HG03520 (cell line): ENCODE data around the gene CINP.
"Not testable (repeated sequence)": the region's sequence is repeated elsewhere in the genome, so short reads cannot be mapped to it uniquely, and the experiment has no call there.

ENCODE experiments used
- ATAC-seq: cut with Tn5 transposase; IDR thresholded peaks from one replicate; pipeline ENCODE4 v1.9.1; 2021; ENCODE audit warnings: mild to moderate bottlenecking, moderate library complexity; ENCODE audit not compliant: unreplicated experiment

Gene CINP

DNA sequence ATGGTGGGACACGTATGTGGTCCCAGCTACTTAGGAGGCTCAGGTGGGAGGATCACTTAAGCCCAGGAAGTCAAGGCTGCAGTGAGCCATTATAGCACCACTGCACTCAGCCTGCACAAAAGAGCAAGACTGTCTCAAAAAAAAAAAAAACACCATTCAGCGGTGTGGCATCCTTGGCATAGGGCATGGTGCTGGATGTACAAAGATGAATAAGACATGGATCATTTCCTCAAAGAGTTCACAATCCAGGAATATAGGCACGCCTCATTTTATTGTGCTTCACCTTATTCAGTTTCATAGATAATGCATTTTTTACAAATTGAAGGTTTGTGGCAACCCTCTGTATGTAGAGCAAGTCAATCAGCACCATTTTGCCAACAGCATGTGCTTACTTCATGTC is 6.4 kb downstream of the CINP start:
- no peak for ATAC-seq

GRCh38 chr14:102353126-102353619 is 9.5 kb downstream of the CINP start:
- ATAC-seq = no peak

DNA sequence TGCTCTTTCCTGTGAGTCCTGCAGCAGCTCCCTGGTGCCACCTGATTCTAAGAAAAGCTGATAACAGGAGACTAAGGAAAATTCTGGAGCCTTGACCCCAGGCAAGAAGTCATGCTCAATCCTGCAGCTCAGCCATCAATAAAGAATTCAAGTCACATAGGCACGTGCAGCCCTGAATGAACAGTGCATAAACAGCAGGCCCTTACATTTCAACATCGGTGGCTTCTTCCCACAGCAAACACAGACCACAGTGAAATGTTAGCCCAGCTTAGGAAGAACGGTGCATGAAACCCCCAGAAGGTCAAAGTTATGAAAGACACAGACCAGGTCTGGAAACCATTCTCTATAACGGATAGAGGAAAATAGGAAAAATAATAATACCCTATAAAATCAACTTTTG is 10.5 kb downstream of the CINP start:
- ATAC-seq = no peak

GRCh38 chr14:102351593-102351992 is 11.1 kb downstream of the CINP start:
- not testable (repeated sequence) for ATAC-seq

DNA sequence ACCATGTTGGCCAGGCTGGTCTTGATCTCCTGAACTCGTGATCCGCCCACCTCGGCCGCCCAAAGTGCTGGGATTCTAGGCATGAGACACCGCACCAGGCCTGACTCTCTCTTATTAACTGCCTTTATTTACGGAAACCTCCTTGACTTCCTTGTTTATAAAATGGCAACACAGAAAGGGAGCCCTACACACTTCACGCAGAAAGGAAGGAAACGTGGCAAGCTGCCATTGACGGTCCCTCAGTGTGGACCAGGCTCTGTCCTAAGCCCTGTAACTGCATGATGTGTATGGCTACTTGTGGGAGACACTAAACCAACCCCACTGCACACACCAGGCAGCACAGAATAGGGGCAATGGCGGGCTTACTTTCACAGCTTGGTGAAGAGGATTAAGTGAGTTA is 11.7 kb downstream of the CINP start:
- ATAC-seq = no peak

- ATAC-seq = no peak
These were observed 14.3 kb downstream of the CINP start for GRCh38 chr14:102348376-102348775.

DNA sequence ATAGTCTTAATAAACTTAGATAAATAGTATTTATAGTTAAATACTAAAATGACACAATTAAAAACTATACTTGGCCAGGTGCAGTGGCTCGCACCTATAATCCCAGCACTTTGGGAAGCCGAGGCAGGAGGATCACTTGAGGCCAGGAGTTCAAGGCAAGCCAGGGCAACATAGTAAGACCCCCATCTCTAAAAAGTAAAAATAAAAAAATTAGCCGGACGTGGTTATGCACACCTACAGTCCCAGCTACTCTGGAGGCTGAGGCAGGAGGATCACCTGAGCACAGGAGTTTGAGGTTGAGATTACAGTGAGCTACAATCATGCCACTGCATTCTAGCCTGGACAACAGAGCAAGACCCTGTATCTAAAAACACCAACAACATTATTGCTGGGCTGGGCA is 16.0 kb downstream of the CINP start:
- no peak for ATAC-seq

GRCh38 chr14:102345232-102345631 is 17.5 kb downstream of the CINP start:
- ATAC-seq = no peak

- no peak for ATAC-seq
These were observed 18.2 kb downstream of the CINP start for GRCh38 chr14:102344485-102344884.

- no peak for ATAC-seq
These were observed 18.6 kb downstream of the CINP start for GRCh38 chr14:102344084-102344483.

DNA sequence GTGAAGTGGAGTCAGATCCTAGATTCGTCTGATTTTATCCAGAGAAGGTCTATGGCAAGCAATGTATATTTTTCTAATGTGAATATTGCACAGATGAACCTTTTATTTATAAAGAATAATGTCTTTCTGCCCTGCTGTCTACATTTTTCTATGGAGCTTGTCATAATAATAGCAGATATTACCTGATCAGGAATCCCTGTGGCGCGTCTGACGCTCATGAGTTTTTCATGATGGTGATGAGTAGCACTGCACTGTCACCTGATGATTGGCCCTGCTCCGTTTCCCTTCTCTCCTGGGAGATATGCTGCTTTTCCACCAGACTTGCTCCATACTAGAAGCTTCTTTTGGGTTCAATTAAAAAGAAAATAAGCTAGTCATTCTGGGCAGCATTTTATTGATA is 20.5 kb downstream of the CINP start:
- no peak for ATAC-seq

DNA sequence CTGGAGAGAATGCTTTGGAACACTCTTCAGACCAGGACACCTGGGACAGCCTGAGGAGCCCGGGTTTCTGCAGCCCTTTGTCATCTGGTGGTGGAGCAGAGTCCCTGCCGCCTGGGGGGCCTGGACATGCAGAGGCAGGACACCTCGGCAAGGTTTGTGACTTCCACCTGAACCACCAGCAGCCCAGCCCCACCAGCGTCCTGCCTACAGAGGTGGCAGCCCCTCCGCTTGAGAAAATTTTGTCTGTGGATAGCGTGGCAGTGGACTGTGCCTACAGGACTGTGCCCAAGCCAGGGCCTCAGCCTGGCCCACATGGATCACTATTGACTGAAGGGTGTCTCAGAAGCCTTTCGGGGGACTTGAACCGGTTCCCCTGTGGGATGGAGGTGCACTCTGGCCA is 21.1 kb downstream of the CINP start:
- no peak for ATAC-seq

DNA sequence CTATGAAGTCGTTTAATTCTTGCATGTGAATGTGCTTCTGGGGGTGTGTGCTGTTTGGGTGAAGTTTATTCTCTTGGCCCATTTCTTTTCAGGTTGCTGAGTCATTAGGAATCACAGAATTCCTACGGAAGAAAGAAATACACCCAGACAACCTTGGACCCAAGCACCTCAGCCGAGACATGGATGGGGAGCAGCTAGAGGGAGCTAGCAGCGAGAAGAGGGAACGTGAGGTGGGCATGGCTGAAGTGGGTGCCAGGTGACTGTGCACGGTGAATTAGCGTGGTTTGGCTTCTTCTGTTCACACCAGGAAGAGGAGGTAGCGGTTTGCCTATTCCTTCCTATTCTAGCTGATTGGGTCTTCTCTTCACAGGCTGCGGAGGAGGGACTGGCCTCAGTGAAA is 24.0 kb downstream of the CINP start:
- ATAC-seq = no peak

DNA sequence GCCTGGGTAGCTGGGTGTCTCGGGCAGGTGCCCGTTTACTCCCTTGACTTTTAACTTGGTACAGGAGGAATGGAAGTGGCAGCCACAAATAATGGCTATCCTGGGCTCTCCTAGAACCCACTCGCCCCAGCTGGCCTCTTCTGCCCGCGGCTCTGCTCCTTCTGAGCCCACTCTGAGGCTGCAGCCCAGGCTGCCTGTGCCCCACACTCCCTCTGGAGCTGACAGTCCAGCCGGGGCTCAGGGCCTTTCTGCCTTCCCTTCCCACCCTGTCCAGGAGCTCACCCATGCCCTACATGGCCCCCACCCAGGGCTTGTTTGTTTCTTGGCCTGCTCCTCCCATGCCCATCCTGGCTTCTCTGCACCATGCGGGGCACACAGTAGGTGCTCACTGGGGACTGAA is 27.5 kb downstream of the CINP start:
- ATAC-seq = no peak

- no peak for ATAC-seq
These were observed 28.6 kb downstream of the CINP start for GRCh38 chr14:102333795-102334705.

DNA sequence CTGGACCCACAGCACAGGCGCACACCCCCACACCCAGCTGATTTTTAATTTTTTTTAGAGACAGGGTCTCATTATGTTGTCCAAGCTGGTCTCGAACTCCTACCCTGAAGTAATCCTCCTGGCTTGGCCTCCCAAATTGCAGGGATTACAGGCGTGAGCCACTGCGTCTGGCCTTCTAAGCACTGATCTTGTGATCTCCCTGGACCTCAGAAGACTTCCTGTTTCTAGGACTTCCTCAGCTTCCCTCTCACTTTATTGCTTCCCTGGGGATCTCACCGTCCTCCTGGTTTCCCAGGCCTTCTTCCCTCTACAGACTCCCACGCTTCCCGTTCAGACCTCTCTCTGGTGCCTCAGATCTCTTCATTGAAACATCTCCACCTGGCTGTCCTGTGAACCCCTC is 29.3 kb downstream of the CINP start:
- no peak for ATAC-seq

GRCh38 chr14:102330806-102331205 is 31.9 kb downstream of the CINP start:
- ATAC-seq = no peak

- ATAC-seq = not testable (repeated sequence)
These were observed 33.3 kb downstream of the CINP start for GRCh38 chr14:102329381-102329780.

- ATAC-seq = no peak
These were observed 36.1 kb downstream of the CINP start for GRCh38 chr14:102326583-102326982.

- ATAC-seq = no peak
These were observed 36.8 kb downstream of the CINP start for GRCh38 chr14:102325791-102326345.

GRCh38 chr14:102323102-102323501 is 39.6 kb downstream of the CINP start:
- no peak for ATAC-seq
